ENCODE measurements around the gene GPC5.

Gene GPC5

DNA sequence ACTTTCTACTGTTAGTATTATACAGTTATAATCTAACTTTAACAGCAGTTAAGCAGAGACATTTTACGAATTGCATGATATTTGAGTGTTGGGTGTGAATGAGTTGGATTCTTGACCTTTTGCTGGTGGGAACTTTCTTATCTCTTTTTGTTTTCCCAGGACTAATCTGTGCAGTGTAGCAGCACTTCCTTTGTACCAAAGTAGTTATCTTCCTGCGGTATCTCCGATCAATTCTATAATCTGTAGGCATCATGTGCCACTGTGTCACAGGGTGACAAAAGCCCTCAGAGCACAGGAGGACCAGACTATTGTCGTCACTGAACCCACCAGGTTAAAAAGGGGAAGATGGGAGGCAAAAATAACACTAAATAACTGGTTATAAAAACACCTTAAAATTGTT is 823.5 kb downstream of the GPC5 start:
- TF ChIP-seq SIN3A (IDR thresholded peaks at IDR 0.05; ENCODE audit: borderline replicate concordance, insufficient read depth, low read length): no peak
- no peak for TF ChIP-seq FOXP2 (optimal IDR thresholded peaks at IDR 0.05; ENCODE audit: borderline replicate concordance, extremely low read depth, extremely low read length, insufficient read depth)
- no peak for TF ChIP-seq POLR2AphosphoS5 (IDR thresholded peaks at IDR 0.05; ENCODE audit: low read depth, low read length)
- TF ChIP-seq TAF1 (IDR thresholded peaks at IDR 0.05; ENCODE audit: borderline replicate concordance, insufficient read depth, low read length): no peak
- TF ChIP-seq REST (IDR thresholded peaks at IDR 0.05; ENCODE audit: insufficient read depth in 1 of 2, low read depth in 2 of 2, low read length in 2 of 2): no peak

DNA sequence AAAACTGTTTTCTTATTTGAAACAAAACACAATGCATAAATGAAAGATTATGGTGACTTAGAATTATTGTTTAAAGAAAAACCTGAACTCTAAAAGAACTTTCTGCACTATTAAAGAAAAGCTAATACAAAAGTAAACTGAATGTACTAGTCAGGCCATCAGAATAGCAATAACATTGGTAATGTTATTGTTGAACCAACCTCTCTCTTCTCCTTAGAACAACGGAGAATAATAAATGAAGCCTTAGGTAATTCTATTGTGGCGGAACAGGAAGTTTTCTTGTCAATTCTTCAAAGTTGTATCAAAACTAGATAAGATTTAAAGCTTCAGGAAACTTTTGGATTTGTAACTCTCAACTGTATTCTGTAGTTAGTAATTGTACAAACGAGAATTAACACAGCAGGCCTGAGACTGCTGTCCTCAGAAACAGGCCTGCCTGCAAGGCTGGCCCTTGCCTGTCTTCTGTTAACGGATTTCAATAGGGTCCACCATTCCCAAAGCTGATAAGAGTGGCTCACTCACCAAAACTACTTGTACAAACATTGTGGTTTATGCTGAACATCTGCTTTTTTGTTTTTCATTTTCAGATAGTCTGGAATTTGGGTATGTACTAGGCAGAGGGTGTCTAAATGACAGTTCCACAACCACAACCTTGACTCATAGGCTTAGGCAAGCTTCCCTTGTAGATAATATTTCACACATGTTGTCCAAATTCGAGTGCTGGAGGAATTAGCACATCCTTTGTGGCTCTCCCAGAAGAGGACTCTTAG is 825.8 kb downstream of the GPC5 start:
- no peak for TF ChIP-seq POLR2AphosphoS5 (IDR thresholded peaks at IDR 0.05; ENCODE audit: low read depth, low read length)
- TF ChIP-seq SIN3A (IDR thresholded peaks at IDR 0.05; ENCODE audit: borderline replicate concordance, insufficient read depth, low read length): no peak
- TF ChIP-seq TAF1 (IDR thresholded peaks at IDR 0.05; ENCODE audit: borderline replicate concordance, insufficient read depth, low read length): no peak
- TF ChIP-seq FOXP2 (optimal IDR thresholded peaks at IDR 0.05; ENCODE audit: borderline replicate concordance, extremely low read depth, extremely low read length, insufficient read depth): no peak
- no peak for TF ChIP-seq REST (IDR thresholded peaks at IDR 0.05; ENCODE audit: insufficient read depth in 1 of 2, low read depth in 2 of 2, low read length in 2 of 2)

GRCh38 chr13:92224825-92225224 is 826.4 kb downstream of the GPC5 start:
- TF ChIP-seq POLR2AphosphoS5 (IDR thresholded peaks at IDR 0.05; ENCODE audit: low read depth, low read length) (no peak), SIN3A (IDR thresholded peaks at IDR 0.05; ENCODE audit: borderline replicate concordance, insufficient read depth, low read length) (no peak), TAF1 (IDR thresholded peaks at IDR 0.05; ENCODE audit: borderline replicate concordance, insufficient read depth, low read length) (no peak), FOXP2 (optimal IDR thresholded peaks at IDR 0.05; ENCODE audit: borderline replicate concordance, extremely low read depth, extremely low read length, insufficient read depth) (no peak), REST (IDR thresholded peaks at IDR 0.05; ENCODE audit: insufficient read depth in 1 of 2, low read depth in 2 of 2, low read length in 2 of 2) (no peak)

GRCh38 chr13:92225861-92226260 is 827.4 kb downstream of the GPC5 start:
- TF ChIP-seq FOXP2 (optimal IDR thresholded peaks at IDR 0.05; ENCODE audit: borderline replicate concordance, extremely low read depth, extremely low read length, insufficient read depth) (no peak), SIN3A (IDR thresholded peaks at IDR 0.05; ENCODE audit: borderline replicate concordance, insufficient read depth, low read length) (no peak), POLR2AphosphoS5 (IDR thresholded peaks at IDR 0.05; ENCODE audit: low read depth, low read length) (no peak), REST (IDR thresholded peaks at IDR 0.05; ENCODE audit: insufficient read depth in 1 of 2, low read depth in 2 of 2, low read length in 2 of 2) (no peak), TAF1 (IDR thresholded peaks at IDR 0.05; ENCODE audit: borderline replicate concordance, insufficient read depth, low read length) (no peak)

All from PFSK-1 (cell line).